Lower leg skin (tissue), 4 donors: ENCODE results near the gene UQCR11. TPM values are rescaled to one million over a fixed set of nuclear protein-coding genes. Genes with fewer than 3 reads are reported as not detected.

Source experiments
- DNase-seq, 2 donors: peaks; one replicate each; pipeline ENCODE4 v3.0.0-alpha.2; 2019; ENCODE audit warnings: low spot score in 2 of 2
- H3K4me3 ChIP-seq: fragments of 200-600 bp; sonication (generic); 2 replicates; pipeline ENCODE4 v1.5.1; 2017; ENCODE audit warnings: mild to moderate bottlenecking, low read depth; ENCODE audit not compliant: poor library complexity, severe bottlenecking
- CTCF ChIP-seq, 3 donors: fragments of 450-650 bp; IDR thresholded peaks; one replicate each; pipeline ENCODE4 v1.5.1; 2016; ENCODE audit warnings: antibody characterized with exemption in 3 of 3, mild to moderate bottlenecking in 3 of 3, moderate library complexity in 2 of 3
- POLR2A ChIP-seq, 2 donors: fragments of 450-650 bp; IDR thresholded peaks; one replicate each; pipeline ENCODE4 v1.6.1; 2016 to 2017; ENCODE audit warnings: antibody characterized with exemption in 2 of 2, mild to moderate bottlenecking in 1 of 2, moderate library complexity in 1 of 2
- WGBS, 2 donors: methylation state at CpG; one replicate each; pipeline ENCODE4 v1.1.5; 2018; 5-methylcytosine and 5-hydroxymethylcytosine counted together
- intact Hi-C: fragments of 100-400 bp; cut with DNase I; formaldehyde crosslinking; loops from one replicate; pipeline ENCODE4 v1.15.0; 2023; ENCODE audit warnings: low total_unique reads
- total RNA-seq, 4 donors: library from RNA; depleted of rRNA; stranded (reverse); fragments of >200 nt; gene quantifications; one replicate each; pipeline ENCODE4 v1.1.0, GENCODE V29; 2016

The UQCR11 gene
- total RNA-seq, 4 donors from 2014 or later: 24.8 to 71.8 (median 46.1) TPM

- DNase-seq: no peak
- intact Hi-C loops: no loop called here
- WGBS, 2 donors: 96 to 97% methylated on average over 32 to 34 of the region's 34 CpGs
- H3K4me3 ChIP-seq: no peak overlapping the region
- no peak for TF ChIP-seq POLR2A (IDR thresholded peaks at IDR 0.05)
- no peak for TF ChIP-seq CTCF (IDR thresholded peaks at IDR 0.05)
Observed at GRCh38 chr19:1636325-1637236, 31.3 kb upstream of the UQCR11 start.

- no peak overlapping the region for H3K4me3 ChIP-seq
- no peak for TF ChIP-seq POLR2A (IDR thresholded peaks at IDR 0.05)
- no peak for TF ChIP-seq CTCF (IDR thresholded peaks at IDR 0.05)
- no peak for DNase-seq
- 93 to 97% methylated on average over 5 of the region's 5 CpGs for WGBS, 2 donors
- intact Hi-C loops: no loop called here
Observed at GRCh38 chr19:1634938-1635243, 29.6 kb upstream of the UQCR11 start.

DNA sequence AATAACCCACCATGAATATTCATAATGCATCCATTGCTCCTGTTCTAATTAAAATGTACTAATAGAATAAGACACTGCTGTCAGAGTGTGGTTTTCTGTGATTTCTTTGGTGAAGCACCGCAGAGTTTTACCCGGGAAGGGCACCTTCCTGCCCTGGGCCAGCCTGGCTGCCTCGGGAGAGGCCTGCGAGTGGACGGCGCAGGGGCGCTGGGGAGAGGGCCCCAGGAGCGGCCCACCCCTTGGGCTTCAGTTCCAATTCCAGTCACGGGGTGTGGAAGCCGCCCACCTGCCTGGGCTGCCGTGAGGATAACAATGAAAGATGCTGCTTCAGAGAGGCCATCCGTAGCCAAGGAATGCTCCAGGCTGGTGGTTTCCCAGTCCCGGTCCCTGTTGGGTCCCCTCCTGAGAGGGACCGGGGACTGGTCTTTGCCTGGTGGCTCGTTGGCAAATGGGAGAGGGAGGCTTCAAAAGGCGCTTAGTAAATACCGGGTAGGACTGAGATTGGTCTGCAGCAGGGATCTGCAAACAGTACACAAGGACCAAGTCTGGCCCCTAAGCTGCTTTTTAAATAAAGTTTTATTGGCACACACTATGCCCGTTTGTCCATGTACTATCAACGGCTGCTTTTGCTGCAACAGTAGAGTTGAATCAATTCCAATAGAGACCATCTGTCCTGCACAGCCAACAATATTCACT is 29.1 kb upstream of the UQCR11 start:
- TF ChIP-seq CTCF (IDR thresholded peaks at IDR 0.05) (no peak), POLR2A (IDR thresholded peaks at IDR 0.05) (no peak)
- WGBS, 2 donors: 94 to 95% methylated on average over 18 to 19 of the region's 19 CpGs
- DNase-seq: no peak
- H3K4me3 ChIP-seq: no peak overlapping the region
- intact Hi-C loops: no loop called here

DNA sequence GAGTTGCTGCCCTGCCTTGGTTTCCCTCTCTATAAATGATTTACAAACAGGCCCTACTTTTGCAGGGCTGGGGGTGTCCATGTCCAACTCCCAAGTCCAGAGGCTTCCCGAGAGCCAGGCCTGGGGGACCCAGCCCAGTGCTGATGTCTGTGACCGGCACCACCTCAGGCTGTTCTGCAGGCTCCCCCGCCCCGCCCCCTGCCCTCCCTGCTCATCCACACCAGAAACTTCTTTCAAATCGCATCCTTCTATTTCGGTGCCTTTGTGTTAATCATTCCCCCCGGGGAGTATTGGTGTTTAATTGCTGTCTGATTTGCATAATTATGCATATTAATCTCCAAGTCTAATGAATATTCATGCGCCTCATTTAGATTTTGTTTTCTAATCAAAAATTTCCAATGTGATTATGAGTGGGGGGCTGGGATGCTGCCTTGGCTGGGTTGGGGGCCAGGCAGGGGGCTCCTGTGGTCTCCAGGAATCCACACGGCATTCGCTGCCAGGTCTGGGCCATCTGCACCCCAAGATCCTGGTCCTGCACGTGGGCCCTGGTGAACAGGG is 28.1 kb upstream of the UQCR11 start:
- 82 to 84% methylated on average over 11 of the region's 11 CpGs for WGBS, 2 donors
- intact Hi-C loops: no loop called here
- TF ChIP-seq POLR2A (IDR thresholded peaks at IDR 0.05): no peak
- no peak for TF ChIP-seq CTCF (IDR thresholded peaks at IDR 0.05)
- H3K4me3 ChIP-seq: no peak overlapping the region
- no peak for DNase-seq

DNA sequence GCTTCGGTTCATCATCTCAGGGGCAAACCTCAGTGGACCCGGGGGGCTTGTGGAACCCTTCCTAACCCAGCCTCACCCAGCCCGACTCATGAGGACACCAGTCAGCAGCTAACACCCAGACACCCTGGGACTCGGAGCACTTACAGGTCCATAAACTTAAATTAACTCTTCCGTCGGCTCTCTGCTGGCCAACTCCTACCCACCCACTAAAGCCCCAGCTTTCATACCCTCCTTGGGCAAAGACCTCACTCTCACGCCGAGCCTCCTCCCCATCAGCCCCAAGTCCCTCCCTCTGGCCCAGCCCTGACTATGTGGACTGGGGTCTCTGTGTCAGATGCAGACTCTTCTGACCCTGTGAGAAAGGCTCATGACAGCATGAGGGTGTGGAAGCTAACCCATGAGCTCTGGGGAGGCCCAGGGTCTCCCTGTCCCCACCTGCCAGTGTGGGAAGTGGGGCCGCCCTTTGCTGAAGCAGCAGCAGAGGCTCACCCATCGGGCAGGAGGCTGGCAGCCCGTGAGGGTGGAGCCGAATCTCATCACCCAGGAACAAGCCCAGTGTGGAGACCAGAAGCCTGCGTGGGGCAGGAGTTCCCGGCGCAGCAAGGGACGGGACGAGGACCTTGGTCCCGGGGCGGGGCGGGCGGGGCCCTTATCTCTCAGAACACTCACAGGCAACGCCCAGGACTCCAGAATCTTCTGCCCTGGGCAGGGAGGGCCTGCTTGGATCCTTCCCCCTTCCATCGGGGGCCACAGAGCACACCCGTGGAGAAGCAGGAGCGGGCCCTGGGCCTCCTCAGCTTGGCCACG is 27.4 kb upstream of the UQCR11 start:
- WGBS, 2 donors: 84 to 87% methylated on average over 15 to 26 of the region's 26 CpGs
- no peak for DNase-seq
- intact Hi-C loops: no loop called here
- no peak for TF ChIP-seq CTCF (IDR thresholded peaks at IDR 0.05)
- no peak for TF ChIP-seq POLR2A (IDR thresholded peaks at IDR 0.05)
- H3K4me3 ChIP-seq: no peak overlapping the region
